Colon (tissue), 2 donors: ENCODE measurements around the gene TEX48.

ENCODE experiments used
- FAIRE-seq: peaks from 2 replicates; lab custom pipeline; 2012; peaks lifted over from hg19 to GRCh38; lab: Jason Lieb, UNC
- donor health status: control.
- donor health status: control.

Gene TEX48

DNA sequence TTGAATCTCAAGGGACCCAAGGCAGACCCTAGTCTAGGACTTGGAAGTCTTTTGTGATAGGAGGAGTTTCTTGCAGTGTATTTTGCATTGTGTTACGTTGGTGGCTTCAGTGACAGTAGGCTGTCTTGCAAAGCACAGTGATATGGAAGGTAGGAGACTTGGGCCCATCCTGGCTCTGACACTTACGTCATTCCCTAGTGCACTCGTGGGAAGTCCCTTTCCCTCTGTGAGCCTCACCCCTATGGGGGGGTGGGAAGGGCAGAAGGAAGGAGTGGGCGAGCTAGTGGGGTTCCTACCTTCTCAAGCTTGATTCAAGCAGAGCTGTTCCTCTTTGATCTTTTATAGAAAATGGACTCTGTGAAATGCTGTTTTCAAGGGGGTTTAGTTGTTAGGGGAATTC, 15.1 kb downstream of the TEX48 start:
- no peak for FAIRE-seq

DNA sequence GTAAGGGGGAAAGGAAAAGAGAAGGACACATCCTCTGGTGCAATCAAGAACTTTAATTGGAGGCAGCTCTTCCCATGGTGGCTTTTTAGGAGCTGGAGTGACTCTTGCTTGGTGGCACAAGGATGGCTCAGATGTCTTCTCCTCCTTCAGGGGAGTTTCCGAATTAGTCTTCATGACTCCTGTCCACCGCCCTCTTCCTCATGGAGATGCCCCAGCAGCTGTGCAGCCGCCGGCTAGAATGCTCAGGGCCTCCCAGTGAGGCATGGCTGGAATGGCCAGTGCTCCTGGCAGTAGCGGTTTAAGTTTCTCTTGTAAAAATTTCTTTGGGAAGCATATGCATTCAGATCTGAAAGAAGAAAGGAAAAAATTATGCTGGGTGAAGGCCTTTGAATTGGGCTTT, 15.6 kb downstream of the TEX48 start:
- no peak for FAIRE-seq

DNA sequence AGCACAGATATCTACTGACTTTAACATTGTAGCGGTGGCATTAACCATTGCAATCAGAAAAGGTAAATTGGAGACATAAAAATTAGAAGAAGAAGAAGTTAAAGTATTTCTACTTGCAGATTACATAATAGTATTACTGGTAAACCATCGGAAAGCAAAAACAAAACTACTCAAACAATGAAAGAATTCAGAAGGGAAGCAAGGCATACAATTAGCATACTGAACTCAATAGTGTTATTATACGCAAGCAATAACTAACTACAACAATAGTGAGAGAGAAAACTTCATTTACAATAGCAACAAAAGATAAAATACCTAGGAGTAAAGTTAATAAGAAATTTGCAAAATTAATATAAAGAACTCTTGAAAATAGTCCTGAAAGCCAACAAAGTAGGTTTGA, 17.8 kb downstream of the TEX48 start:
- no peak for FAIRE-seq

DNA sequence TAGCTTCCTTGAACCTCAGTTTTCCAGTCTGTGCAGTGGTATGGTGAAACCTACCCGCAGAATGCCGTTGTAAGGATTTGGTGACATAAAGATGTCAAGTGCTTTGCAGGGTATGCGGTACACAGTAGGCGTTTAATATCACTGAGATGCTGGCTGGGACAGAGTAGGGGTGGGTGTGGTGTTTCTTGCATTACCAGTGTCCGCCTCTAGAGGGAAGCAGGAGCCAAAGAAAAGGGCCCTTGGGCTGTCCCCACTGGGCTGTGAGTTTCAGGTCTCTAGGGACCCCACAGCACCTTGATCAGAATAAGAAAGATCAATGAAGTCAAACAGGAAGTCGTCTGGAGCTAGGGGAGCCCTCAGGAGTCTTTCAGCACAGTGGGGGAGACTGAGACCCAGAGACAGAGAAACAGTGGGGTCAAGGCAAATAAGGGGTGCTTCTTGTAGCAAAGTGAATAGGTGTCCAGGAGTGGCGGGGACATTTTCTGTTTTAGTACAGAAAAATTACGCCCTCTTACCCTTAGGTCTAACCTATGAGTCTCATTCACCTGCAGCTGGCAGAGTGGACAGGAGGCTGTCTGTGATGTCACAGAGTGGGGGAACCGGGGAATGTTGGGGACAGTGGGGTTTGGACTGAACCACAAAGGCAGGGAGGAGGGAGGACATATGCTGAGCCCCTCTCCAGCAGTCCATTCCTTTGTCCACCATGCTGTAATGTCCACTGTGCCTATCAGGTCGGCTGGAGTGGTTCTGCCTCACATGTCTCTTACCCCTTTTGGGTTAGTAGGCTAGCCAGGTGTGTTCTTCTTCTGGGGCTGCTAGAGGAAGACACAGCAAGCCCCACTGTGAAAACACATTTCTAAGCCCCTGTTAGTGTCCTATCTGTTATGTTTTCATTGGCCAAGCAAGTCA, 19.7 kb downstream of the TEX48 start:
- no peak for FAIRE-seq

DNA sequence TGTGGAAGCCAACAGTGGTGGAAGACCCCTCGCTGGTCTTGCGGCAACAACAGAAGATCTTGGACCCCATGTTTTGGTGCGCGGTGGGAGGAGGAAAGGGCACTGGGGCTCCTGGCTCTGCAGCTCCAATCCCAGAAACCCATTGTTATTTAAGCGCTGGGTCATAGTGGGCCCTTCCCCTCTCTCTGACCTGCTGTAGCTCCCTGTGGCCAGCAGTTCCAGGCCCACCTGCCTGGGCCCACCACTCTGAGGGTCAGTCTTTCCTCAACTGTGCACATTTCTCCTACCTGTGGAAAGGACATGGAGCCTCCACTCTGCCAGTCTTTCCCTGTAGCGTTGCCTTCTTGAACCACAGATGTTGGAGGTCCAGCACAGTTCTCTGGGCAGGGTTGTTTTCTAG, 24.3 kb downstream of the TEX48 start, which contains the start of gene TEX53:
Gene TEX53 (minus strand): TSS at position 101 of the 400 bp plus-strand sequence. CDS start 31 bp downstream, at position 70.
- FAIRE-seq = no peak

DNA sequence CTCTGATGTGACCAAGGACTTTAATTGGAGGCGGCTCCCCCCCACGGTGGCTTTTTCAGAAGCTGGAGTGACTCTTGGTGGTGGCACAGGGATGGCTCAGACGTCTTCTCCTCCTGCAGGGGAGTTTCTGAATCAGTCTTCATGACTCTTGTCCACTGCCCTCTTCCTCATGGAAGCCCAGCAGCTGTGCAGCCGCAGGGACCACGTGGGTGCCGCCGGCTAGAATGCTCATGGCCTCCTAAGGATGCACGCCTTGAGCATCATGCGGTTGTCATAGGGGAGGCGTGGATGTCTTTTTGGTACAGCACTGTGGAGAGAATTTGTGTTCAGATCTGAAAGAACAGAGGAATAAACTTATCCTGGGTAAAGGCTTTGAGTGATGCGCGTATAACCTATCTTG, 25.7 kb downstream of the TEX48 start:
- FAIRE-seq = no peak

DNA sequence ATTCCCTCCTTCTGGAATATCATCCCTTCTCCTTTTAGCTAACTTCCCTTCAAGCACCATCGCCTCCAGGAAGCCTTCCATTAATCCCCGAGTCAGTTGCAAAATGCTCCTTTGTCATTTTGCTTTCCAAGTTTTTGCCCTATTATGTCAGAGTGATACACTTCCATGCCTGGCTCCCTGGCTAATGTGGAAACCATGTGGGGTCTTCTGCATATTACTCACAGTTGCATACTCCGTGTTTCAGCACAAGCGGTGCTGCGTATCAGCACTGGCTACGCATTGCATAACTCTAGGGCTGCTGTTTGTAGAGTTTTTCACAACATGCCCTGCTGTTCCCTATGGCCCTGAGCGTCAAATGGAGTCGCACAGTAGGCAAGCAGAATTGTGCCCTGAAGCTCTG, 26.3 kb downstream of the TEX48 start:
- no peak for FAIRE-seq

DNA sequence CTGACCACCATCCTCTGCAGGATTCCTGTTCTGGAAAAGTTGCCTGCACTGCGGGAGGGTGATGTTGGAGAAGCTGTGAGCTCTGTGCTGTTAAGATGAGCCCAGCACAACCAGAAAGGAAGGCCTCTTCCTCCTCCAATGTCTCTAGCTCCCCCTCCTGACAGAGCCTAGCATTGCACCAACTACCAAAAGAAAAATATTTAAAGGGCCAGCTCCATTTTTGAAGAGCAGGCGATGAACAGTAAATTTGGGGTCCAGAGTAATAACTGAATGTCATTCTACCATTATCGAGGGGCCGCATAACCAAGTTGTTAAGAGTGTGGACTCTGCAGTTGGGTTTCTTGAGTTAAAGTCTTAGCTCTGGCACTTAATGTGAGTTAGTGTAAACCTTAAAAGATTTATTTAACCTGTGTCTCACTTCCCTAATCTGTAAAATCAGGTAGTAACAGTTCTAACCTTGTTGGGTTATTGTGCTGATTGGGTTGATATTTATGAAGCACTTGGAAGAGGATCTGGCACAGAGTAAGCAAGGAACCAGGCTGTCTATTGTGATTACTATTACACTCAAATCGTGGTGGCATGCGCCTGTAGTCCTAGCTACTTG, 28.3 kb downstream of the TEX48 start:
- FAIRE-seq = no peak

DNA sequence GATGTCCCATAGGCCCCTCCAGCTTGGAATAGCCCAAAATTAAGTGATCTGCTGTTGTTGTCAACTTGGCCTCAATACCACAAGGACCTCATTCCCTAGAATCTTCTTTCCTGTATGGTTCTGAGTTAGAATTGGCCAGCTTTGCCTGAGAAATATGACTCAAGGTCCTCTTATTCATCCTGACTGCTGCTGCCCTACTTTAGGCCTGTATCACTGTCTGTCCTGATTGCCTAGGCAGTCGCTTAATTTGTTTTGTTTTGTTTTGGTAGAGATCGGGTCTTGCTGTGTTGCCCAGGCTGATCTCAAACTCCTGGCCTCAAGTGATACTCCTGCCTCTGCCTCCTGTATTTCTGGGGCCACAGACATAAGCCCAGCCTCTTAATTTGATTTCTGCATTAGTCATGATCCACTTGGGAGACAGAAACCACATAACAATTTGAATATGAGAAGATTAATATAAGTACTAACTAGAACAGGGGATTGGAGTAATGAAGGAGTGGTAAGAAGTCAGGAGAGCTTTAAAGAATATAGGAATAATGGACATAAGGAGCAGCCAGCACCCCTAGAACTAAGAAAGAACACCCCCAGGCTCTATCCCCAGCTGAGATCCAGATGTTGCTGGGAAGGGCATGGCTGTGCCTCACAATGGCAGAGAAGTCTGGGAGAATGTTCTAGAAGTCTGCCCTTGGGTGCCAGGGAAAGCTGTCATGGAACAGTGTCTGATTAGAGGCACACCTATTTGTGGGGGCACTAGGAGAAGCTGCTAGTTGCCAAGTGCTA, 29.0 kb downstream of the TEX48 start:
- no peak for FAIRE-seq

DNA sequence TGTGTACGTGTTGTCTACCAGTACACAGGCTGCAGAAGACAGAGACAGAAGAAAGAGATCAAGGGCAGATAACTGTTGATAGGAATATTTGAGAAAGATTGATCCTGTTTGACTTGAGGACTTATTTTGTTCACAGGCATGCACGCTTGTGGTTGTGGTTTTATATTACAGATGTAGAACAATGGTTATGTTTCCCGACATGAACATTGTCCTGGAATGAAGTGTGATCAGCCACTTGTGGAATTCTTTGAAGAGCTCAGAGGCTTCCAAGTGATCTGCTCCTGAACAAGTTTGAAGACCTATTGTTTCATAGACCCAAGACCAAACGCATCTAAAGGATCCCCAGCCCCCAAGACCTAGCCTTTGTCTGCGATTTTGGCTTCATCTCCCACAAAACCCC, 38.1 kb downstream of the TEX48 start:
- FAIRE-seq = no peak

DNA sequence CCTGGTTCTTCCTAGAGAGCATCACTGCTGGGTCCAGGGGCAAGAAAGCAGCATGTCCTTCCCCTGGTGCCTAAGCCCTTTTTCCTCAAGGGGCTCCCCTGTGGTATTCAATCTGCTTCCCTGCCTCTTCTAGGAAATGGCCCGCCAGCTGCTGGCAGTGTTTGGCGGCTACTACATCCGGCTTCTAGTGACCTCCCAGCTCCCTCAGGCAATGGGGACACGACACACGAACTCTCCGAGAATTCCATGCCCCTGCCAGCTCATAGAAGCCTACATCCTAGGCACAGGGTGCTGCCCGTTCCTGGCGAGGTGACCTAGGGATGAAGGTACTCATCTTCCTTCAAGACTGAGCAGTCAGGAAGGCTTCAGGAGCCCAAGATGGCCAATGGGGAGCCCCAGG, 39.0 kb downstream of the TEX48 start:
- FAIRE-seq = no peak

DNA sequence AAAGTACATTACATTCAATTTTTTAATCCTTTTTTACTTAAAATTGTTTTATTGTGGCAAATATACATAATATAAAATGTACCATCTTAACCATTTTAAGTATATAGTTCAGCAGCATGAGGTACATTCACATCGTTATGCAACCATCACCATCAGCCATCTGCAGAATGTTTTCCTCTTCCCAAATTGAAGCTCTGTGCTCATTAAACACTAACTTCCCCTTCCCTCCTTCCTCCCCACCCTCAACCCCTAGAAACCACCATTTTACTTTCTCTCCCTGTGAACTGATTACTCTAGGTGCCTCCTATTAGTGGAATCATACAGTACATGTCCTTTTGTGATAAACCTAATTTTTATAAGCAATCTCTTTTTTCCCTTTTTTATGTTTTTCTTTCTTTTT, 40.0 kb downstream of the TEX48 start:
- no peak for FAIRE-seq

DNA sequence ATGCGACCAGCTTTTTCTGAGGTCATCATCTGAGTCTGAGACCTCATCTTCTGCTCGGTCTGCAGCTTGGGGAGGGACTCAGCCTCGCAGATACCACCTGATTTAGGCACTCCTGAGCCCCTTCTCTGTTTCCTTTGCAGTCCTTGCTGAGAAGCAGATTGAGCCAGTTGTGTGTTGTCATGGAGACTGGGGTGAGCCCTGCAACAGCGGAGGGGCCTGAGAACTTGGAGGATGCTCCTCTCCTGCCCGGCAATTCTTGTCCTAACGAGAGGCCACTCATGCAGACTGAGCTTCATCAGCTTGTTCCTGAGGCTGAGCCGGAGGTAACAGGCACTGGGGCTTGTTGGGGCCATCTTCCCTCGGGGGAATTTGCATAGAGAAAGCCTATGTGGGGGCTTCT, 43.6 kb downstream of the TEX48 start:
- FAIRE-seq = no peak

DNA sequence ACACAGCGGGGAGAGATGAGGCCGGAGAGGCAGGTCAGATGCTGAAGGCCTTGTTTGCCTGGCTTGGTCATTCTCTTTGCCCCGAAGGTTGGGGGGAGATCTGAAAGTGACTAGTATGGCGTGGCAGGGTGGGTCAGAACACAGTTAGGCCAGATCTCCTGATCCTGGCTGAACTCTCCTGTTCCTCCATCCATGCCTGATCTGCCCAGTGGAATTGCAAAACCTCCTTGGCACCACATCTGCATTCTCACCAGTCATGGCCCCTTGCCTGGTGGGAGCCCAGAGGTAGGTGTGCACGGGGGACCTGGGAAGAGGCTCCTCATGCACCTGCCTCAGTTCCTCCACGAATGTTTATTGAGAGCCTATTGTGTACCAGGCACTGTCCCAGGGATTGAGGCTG, 47.6 kb downstream of the TEX48 start:
- no peak for FAIRE-seq

DNA sequence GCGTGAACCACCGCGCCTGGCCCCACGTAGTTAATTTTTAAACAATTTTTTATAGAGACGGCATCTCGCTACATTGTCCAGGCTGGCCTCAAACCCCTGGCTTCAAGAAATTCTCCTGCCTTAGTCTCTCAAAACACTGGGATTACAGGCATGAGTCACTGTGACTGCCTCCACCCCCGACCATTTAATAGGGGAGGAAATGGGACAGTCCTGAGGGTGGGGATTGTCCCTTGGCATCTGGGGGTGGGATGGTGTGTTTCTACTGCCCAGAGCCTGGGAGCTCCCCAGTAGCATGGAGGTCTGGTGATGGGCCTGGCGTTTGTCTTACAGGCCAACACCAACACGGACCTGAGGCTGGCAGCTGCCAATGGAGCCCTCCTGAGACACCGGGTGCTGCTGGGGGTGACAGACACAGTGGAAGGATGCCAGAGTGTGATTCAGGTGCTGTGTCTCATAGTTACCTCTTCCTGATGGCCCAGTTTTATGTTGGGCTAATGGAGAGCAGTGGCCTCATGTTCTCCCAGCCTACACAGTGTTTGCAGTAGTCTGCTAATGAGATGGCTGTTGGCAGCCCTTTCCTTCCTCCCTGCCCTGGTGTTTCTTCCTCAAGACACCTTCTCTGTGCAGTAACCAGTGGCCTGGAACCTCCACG, 48.4 kb downstream of the TEX48 start:
- no peak for FAIRE-seq

DNA sequence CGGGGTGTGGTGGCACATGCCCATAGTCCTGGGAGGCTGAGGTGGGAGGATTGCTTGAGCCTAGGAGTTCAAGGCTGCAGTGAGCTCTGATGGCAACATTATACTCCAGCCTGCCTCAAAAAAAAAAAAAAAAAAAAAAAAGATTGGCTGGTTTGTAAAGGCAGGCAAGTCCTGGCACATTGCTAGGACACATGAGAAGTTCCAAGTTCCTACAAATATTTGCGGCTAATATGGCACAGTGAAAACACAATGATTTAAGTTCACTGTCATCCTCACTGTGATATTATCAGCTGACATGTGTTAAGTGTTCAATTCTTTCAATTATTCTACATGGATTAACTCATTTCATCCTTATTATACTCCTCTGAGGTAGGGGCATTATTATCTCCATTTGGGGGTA, 50.8 kb downstream of the TEX48 start:
- no peak for FAIRE-seq

DNA sequence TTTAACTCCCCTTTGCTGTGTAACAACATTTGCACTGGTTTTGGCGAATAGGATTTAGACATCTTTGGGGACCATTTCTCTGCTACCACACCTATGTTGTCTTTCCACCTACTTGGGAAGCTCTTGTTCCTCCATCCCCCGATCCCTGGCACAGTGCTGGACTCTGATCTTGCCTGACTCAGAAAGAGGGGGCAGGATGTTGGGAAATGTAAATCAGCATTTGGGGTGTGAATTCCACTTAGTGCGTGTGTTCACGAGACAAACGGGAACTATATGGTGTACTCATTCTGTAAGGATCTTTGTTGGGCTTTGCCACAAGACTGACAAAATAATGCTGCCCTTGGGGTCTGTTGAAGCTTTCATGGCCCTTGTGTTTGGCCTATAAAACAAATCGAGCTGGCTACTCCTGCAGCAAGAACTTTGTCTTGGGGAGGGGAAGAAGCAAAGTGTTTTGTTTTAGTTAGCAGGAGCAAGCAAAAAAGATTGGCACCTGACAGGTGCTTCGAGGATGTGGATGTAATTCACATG, 52.4 kb downstream of the TEX48 start:
- FAIRE-seq = no peak

DNA sequence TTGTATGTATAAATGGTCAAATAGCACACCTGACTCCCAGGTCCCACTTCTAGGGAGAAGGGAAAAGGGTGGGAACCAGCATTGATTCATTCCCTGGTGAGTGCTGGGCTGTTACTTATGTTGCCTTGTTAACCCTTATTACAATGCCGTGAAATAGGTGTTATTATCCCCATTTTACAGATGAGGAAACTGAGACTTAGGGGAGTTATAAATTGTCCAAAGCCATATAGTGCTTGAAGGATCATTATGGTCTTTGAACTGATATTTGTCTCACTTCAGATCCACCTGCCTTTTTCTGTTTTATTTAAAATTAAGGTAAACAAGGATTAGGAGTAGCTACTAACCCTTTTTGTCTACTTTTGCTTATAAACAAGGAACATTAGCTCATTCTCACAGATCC, 54.4 kb downstream of the TEX48 start:
- FAIRE-seq = no peak

DNA sequence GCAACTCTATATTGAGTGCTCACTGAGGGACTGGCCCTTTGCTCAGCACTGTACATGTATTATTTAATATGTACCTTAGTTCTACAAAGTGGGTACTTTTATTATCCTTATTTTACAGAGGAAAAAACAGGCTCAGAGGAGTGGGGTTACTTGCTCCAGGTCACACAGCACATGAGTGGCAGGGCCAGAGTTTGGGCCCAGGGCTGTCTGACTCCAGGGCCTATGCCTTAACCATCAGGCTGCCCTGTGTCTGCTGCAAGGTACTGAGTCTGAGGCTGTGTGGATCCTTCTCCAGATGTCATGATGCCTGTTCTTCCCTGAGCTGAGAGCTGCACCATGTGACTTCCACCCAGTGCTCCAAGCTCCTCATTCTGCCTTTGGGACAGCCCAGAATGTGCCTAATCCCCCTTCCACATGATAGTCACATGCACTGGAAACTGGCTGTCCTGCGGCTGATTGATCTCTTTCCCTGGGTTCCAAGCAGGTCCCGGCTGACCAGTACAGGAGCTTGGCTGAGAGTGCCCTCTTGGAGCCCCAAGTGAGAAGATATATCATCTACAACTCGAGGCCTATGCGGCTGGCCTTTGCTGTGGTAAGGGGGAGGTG, 55.5 kb downstream of the TEX48 start:
- no peak for FAIRE-seq

DNA sequence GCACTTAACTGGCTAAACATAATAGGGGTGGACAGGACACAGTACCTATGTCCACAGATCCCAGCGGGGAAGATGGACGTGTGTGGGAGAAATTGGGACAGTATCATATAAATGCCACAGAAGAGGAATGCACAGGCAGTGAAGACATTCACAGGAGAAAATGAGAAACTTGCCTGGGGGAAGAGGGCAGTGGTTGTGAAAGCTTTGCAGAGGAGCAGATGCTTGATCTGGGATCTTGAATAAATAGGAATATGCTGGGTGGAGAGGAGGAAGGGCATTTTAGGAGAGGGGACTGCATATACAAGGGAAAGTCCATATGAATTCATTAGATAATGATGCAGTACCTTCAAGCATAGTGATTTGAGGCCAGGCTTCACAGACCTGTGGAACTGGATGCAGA, 57.3 kb downstream of the TEX48 start:
- no peak for FAIRE-seq

DNA sequence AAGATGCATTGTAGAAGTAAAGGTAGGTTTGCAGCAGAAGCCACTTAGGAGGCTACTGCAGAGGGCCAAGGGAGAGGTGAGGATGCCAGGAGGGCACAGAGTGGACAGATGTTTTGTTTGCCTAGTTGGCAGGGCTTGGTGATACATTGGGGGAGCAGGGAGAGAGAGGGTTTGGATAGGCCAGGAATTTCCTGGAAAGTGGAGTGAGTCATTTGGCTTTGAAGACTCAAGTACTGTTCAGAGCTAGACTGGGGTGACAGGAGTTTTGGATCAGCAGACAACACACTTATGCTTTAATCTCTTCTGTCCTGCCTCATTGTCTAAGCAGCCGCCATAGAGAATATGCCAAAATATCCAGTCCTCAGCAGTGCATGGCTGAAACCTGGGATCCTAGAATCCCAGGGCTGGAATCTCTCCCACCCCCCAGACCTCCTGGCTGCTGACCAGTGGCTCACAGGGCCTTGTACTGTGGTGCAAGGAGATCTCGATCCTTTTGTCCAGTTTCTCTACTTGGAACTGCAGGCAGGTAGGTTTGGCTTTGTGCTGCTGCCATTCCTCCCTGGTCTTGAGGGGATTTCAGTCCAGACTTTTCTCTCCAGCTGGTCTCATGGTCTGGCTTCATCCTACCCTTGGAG, 59.9 kb downstream of the TEX48 start:
- FAIRE-seq = no peak
